Trophoblast cell (in vitro differentiated cells and primary cell): Measurements from ENCODE around the gene ZDHHC8.
A peak's percentile ranks its signal among the peaks of the same experiment; 100 is the strongest.

Experiments
- DNase-seq, 2 donors: peaks; one replicate each; pipeline ENCODE4 v3.0.0-alpha.2; 2016
- H2AFZ ChIP-seq: 2 replicates; pipeline ENCODE4 v1.6.1; 2013; ENCODE audit warnings: low read length, moderate library complexity, mild to moderate bottlenecking; ENCODE audit not compliant: insufficient read depth, poor library complexity
- H2AK5ac ChIP-seq: 2 replicates; pipeline ENCODE4 v1.6.1; 2013; ENCODE audit warnings: mild to moderate bottlenecking, low read length
- H2BK120ac ChIP-seq: 2 replicates; pipeline ENCODE4 v1.6.1; 2013; ENCODE audit warnings: low read length, mild to moderate bottlenecking, moderate library complexity; ENCODE audit not compliant: insufficient read depth, poor library complexity
- H2BK12ac ChIP-seq: 2 replicates; pipeline ENCODE4 v1.6.1; 2013; ENCODE audit warnings: mild to moderate bottlenecking, low read length, moderate library complexity
- H2BK5ac ChIP-seq: 2 replicates; pipeline ENCODE4 v1.6.1; 2013; ENCODE audit warnings: low read length, low read depth, moderate library complexity, mild to moderate bottlenecking; ENCODE audit not compliant: poor library complexity
- H3K14ac ChIP-seq: 2 replicates; pipeline ENCODE4 v1.6.1; 2013; ENCODE audit warnings: mild to moderate bottlenecking, low read length
- H3K18ac ChIP-seq: 2 replicates; pipeline ENCODE4 v1.6.1; 2013; ENCODE audit warnings: mild to moderate bottlenecking, low read length
- H3K23ac ChIP-seq: 2 replicates; pipeline ENCODE4 v1.6.1; 2013; ENCODE audit warnings: low read length
- H3K27ac ChIP-seq: 2 replicates; pipeline ENCODE4 v1.5.1; 2013; ENCODE audit warnings: low read depth, mild to moderate bottlenecking, inconsistent platforms, low read length, moderate library complexity
- H3K27me3 ChIP-seq: 2 replicates; pipeline ENCODE4 v1.6.1; 2013; ENCODE audit warnings: inconsistent platforms, mild to moderate bottlenecking, low read length, moderate library complexity; ENCODE audit not compliant: insufficient read depth
- H3K36me3 ChIP-seq, 2 experiments: 1 replicate in 1 of 2; 2 replicates in 1 of 2; pipeline ENCODE4 v1.6.1; 2013; ENCODE audit warnings: low read length in 2 of 2, mild to moderate bottlenecking in 2 of 2, moderate library complexity in 1 of 2; ENCODE audit not compliant: insufficient read depth in 2 of 2, control insufficient read depth in 1 of 2
- H3K4ac ChIP-seq: 2 replicates; pipeline ENCODE4 v1.6.1; 2013; ENCODE audit warnings: low read depth, mild to moderate bottlenecking, low read length, moderate library complexity
- H3K4me1 ChIP-seq, 2 experiments: 1 replicate in 1 of 2; 2 replicates in 1 of 2; pipeline ENCODE4 v1.6.1; 2013; ENCODE audit warnings: low read length in 2 of 2, mild to moderate bottlenecking in 2 of 2, moderate library complexity in 1 of 2; ENCODE audit not compliant: insufficient read depth in 2 of 2, control insufficient read depth in 1 of 2
- H3K4me2 ChIP-seq: 2 replicates; pipeline ENCODE4 v1.6.1; 2013; ENCODE audit warnings: inconsistent platforms, mild to moderate bottlenecking, low read length, moderate library complexity
- H3K4me3 ChIP-seq: 2 replicates; pipeline ENCODE4 v1.5.1; 2013; ENCODE audit warnings: mild to moderate bottlenecking, low read depth, low read length, inconsistent platforms
- H3K79me1 ChIP-seq: one replicate; pipeline ENCODE4 v1.6.1; 2013; ENCODE audit warnings: low read length
- H3K79me2 ChIP-seq: 2 replicates; pipeline ENCODE4 v1.6.1; 2013; ENCODE audit warnings: low read length, mild to moderate bottlenecking; ENCODE audit not compliant: control insufficient read depth, insufficient read depth, poor library complexity
- H3K9ac ChIP-seq: 2 replicates; pipeline ENCODE4 v1.6.1; 2013; ENCODE audit warnings: mild to moderate bottlenecking, low read length
- H3K9me3 ChIP-seq: 2 replicates; pipeline ENCODE4 v1.6.1; 2013; ENCODE audit warnings: low read depth, mild to moderate bottlenecking, control low read depth, inconsistent platforms, low read length; ENCODE audit not compliant: insufficient read depth
- H4K12ac ChIP-seq: 2 replicates; pipeline ENCODE4 v1.6.1; 2013; ENCODE audit warnings: low read depth, mild to moderate bottlenecking, low read length, moderate library complexity
- H4K8ac ChIP-seq: 2 replicates; pipeline ENCODE4 v1.6.1; 2013; ENCODE audit warnings: low read depth, mild to moderate bottlenecking, low read length, moderate library complexity
- H4K91ac ChIP-seq: one replicate; pipeline ENCODE4 v1.6.1; 2013; ENCODE audit warnings: low read depth, mild to moderate bottlenecking, low read length, moderate library complexity
- WGBS: extraction: QIAGEN DNeasy Blood & Tissue Kit; methylation state at CpG from one replicate; pipeline ENCODE4 v1.1.7; 2013; ENCODE audit warnings: missing lambda C conversion rate; ENCODE audit not compliant: insufficient read length, insufficient coverage; ENCODE audit errors: extremely low coverage; 5-methylcytosine and 5-hydroxymethylcytosine counted together

Gene ZDHHC8

GRCh38 chr22:20128902-20129746, 2.5 kb upstream of the ZDHHC8 start:
- H3K23ac ChIP-seq: no peak overlapping the region
- no peak overlapping the region for H4K8ac ChIP-seq
- H3K36me3 ChIP-seq: peaks cover 37 to 38% of the 10 kb centered on the region in 2 experiments
- DNase-seq: peak; percentile 24 to 58
- peaks cover 5% of the 10 kb centered on the region for H3K79me1 ChIP-seq
- H2BK120ac ChIP-seq: no peak overlapping the region
- no peak overlapping the region for H2AFZ ChIP-seq
- no CpG with 5 or more reads among the region's 18 CpGs for WGBS
- no peak overlapping the region for H2BK12ac ChIP-seq
- no peak overlapping the region for H2AK5ac ChIP-seq
- H4K91ac ChIP-seq: no peak overlapping the region
- H2BK5ac ChIP-seq: no peak overlapping the region
- H3K79me2 ChIP-seq: peaks cover 6% of the 10 kb centered on the region
- H3K9ac ChIP-seq: no peak overlapping the region
- no peak overlapping the region for H3K18ac ChIP-seq
- no peak overlapping the region for H3K27ac ChIP-seq
- no peaks in the 10 kb centered on the region for H3K9me3 ChIP-seq
- no peak overlapping the region for H3K4me3 ChIP-seq
- no peaks in the 10 kb centered on the region for H3K27me3 ChIP-seq
- H4K12ac ChIP-seq: no peak overlapping the region
- H3K4me1 ChIP-seq: peaks cover 8 to 14% of the 10 kb centered on the region in 2 experiments
- no peak overlapping the region for H3K4me2 ChIP-seq
- H3K14ac ChIP-seq: no peak overlapping the region
- no peak overlapping the region for H3K4ac ChIP-seq

- no peaks in the 10 kb centered on the region for H3K9me3 ChIP-seq
- H2AK5ac ChIP-seq: no peak overlapping the region
- H3K4me1 ChIP-seq: peaks cover 8 to 14% of the 10 kb centered on the region in 2 experiments
- no peak overlapping the region for H3K4me2 ChIP-seq
- H3K79me2 ChIP-seq: peaks cover 6% of the 10 kb centered on the region
- peaks cover 31 to 32% of the 10 kb centered on the region in 2 experiments for H3K36me3 ChIP-seq
- no peak overlapping the region for H3K14ac ChIP-seq
- no peak overlapping the region for H3K4me3 ChIP-seq
- H3K79me1 ChIP-seq: peaks cover 5% of the 10 kb centered on the region
- no peak overlapping the region for H2AFZ ChIP-seq
- H4K91ac ChIP-seq: no peak overlapping the region
- H3K9ac ChIP-seq: no peak overlapping the region
- H3K27ac ChIP-seq: no peak overlapping the region
- H3K18ac ChIP-seq: no peak overlapping the region
- H2BK120ac ChIP-seq: no peak overlapping the region
- H3K23ac ChIP-seq: no peak overlapping the region
- no peak overlapping the region for H2BK12ac ChIP-seq
- no CpG with 5 or more reads among the region's 3 CpGs for WGBS
- H3K4ac ChIP-seq: no peak overlapping the region
- H4K8ac ChIP-seq: no peak overlapping the region
- H4K12ac ChIP-seq: no peak overlapping the region
- H2BK5ac ChIP-seq: no peak overlapping the region
- no peaks in the 10 kb centered on the region for H3K27me3 ChIP-seq
- DNase-seq: no peak
These were observed 1.9 kb upstream of the ZDHHC8 start for GRCh38 chr22:20129747-20130014.

GRCh38 chr22:20130319-20130718, 1.3 kb upstream of the ZDHHC8 start:
- Histone ChIP-seq H3K27ac (no peak overlapping the region), H3K4me1 (peaks cover 8 to 14% of the 10 kb centered on the region in 2 experiments), H3K36me3 (peaks cover 25 to 26% of the 10 kb centered on the region in 2 experiments), H2AFZ (no peak overlapping the region), H2AK5ac (no peak overlapping the region), H4K12ac (peak overlapping the region; percentile 56), H3K4me3 (no peak overlapping the region), H3K79me1 (peaks cover 5% of the 10 kb centered on the region), H3K27me3 (no peaks in the 10 kb centered on the region), H3K4ac (no peak overlapping the region), H3K23ac (no peak overlapping the region), H4K8ac (peak overlapping the region; percentile 80), H2BK5ac (no peak overlapping the region), H3K4me2 (no peak overlapping the region), H2BK12ac (no peak overlapping the region), H2BK120ac (no peak overlapping the region), H3K14ac (no peak overlapping the region), H3K9ac (no peak overlapping the region), H3K9me3 (no peaks in the 10 kb centered on the region), H3K18ac (no peak overlapping the region), H3K79me2 (peaks cover 6% of the 10 kb centered on the region), H4K91ac (no peak overlapping the region)
- WGBS: no CpG with 5 or more reads among the region's 3 CpGs
- no peak for DNase-seq

- Histone ChIP-seq H2AK5ac (peak overlapping the region; percentile 36), H4K8ac (peak overlapping the region; percentile 98), H4K12ac (peak overlapping the region; percentile 98), H3K9me3 (no peaks in the 10 kb centered on the region), H2BK120ac (peak overlapping the region; percentile 84), H2AFZ (peak overlapping the region; percentile 70), H3K18ac (peak overlapping the region; percentile 86), H3K23ac (no peak overlapping the region), H3K79me1 (peaks cover 5% of the 10 kb centered on the region), H3K27ac (peak overlapping the region; percentile 62), H3K4me1 (peaks cover 8 to 14% of the 10 kb centered on the region in 2 experiments), H2BK5ac (peak overlapping the region; percentile 42), H3K4me2 (peak overlapping the region; percentile 88), H3K79me2 (peaks cover 6% of the 10 kb centered on the region), H3K9ac (peak overlapping the region; percentile 83), H4K91ac (peak overlapping the region; percentile 93), H3K14ac (peak overlapping the region; percentile 86), H3K36me3 (peaks cover 19 to 20% of the 10 kb centered on the region in 2 experiments), H3K27me3 (no peaks in the 10 kb centered on the region), H2BK12ac (no peak overlapping the region), H3K4ac (peak overlapping the region; percentile 64), H3K4me3 (peak overlapping the region; percentile 86)
- WGBS: no CpG with 5 or more reads among the region's 70 CpGs
- DNase-seq: peak; percentile 30 to 61
These were observed 640 bp upstream of the ZDHHC8 start for GRCh38 chr22:20130731-20131596.
